ENCODE results near the gene FBXL17.

The FBXL17 gene

DNA sequence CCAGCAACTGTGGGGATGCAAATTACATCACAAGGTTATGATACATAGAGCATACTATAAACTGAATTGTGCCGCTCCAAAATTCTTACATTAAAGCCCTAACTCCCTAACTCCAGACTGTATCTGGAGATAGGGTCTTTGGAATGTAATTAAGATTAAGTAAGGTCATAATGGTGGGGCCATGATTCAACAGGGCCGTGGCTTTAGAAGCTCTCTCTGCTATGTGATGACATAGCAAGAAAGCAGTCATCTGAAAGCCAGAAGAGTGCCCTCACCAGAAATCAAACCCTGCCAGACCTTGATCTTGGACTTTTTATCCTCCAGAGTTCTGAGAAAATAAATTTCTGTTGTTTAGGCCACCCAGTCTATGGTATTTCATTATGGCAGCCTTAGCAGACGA lies 123.9 kb downstream of the FBXL17 start:
- no peak overlapping the region for H3K4me3 ChIP-seq (replicated peaks in 1 of 2; ENCODE audit: low read depth in 2 of 2, low read length in 2 of 2)
- peak in 1 of 2 donors; percentile 12 for DNase-seq (ENCODE audit: low read depth in 2 of 2)
- TF ChIP-seq, protein P1, sequence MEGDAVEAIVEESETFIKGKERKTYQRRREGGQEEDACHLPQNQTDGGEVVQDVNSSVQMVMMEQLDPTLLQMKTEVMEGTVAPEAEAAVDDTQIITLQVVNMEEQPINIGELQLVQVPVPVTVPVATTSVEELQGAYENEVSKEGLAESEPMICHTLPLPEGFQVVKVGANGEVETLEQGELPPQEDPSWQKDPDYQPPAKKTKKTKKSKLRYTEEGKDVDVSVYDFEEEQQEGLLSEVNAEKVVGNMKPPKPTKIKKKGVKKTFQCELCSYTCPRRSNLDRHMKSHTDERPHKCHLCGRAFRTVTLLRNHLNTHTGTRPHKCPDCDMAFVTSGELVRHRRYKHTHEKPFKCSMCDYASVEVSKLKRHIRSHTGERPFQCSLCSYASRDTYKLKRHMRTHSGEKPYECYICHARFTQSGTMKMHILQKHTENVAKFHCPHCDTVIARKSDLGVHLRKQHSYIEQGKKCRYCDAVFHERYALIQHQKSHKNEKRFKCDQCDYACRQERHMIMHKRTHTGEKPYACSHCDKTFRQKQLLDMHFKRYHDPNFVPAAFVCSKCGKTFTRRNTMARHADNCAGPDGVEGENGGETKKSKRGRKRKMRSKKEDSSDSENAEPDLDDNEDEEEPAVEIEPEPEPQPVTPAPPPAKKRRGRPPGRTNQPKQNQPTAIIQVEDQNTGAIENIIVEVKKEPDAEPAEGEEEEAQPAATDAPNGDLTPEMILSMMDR (IDR thresholded peaks at IDR 0.05; ENCODE audit: low read depth, low read length): no peak

DNA sequence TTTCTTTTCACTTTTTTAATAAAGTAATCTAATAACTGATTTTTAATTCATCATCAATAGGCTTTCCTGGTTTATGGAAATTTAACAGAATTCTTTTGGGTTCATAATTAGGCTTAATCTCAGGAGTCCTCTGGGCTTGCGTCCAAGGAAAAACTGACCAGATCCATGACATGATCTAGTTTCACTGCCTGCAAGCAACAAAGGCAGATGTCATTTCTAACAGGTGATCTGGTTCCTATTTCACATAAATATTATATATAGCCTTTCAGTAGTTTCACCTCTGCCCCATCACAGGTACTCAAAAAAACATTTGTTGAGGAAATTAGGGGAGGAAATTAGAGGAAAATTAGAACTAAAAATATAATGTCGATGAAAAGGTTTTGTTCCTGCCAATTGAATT lies 126.4 kb downstream of the FBXL17 start:
- no peak overlapping the region for H3K4me3 ChIP-seq (replicated peaks in 1 of 2; ENCODE audit: low read depth in 2 of 2, low read length in 2 of 2)
- no peak for DNase-seq (ENCODE audit: low read depth in 2 of 2)
- TF ChIP-seq, protein P1 (IDR thresholded peaks at IDR 0.05; ENCODE audit: low read depth, low read length): no peak

- peak; percentile 35 to 62 for DNase-seq (ENCODE audit: low read depth in 2 of 2)
- H3K4me3 ChIP-seq (replicated peaks in 1 of 2; ENCODE audit: low read depth in 2 of 2, low read length in 2 of 2): no peak overlapping the region
- TF ChIP-seq, protein P1 (IDR thresholded peaks at IDR 0.05; ENCODE audit: low read depth, low read length): no peak
Observed at GRCh38 chr5:108251350-108251749, 130.5 kb downstream of the FBXL17 start.

DNA sequence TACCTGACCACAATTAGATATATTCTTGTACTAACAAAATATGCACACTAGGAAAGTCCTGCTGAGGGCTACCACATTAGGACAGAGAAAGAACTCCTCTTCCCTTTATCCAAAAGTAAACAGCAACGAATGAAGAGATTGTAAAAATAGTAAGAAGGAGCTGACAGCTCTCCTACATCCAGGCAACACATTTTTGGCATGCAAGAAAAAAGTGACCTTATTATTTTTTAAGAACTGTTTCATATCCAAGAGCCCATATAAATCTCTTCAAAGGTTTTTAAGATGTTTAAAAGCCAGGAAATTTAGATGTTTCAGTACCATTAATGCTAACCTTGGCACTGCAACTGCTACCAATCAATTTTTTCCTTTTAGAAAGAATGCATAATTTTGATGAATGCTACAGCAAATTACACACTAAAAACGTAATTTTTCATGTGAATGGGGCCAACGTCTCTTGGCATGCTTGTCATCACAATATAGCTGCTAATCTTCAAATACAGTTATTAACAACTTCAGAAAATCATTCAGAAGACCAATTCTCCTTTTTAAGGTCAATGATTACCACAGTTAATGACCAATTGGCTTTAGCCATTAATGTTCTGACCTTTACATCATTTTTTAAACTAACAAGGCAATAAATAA lies 132.0 kb downstream of the FBXL17 start:
- TF ChIP-seq, protein P1 (IDR thresholded peaks at IDR 0.05; ENCODE audit: low read depth, low read length): no peak
- DNase-seq (ENCODE audit: low read depth in 2 of 2): no peak
- no peak overlapping the region for H3K4me3 ChIP-seq (replicated peaks in 1 of 2; ENCODE audit: low read depth in 2 of 2, low read length in 2 of 2)

DNA sequence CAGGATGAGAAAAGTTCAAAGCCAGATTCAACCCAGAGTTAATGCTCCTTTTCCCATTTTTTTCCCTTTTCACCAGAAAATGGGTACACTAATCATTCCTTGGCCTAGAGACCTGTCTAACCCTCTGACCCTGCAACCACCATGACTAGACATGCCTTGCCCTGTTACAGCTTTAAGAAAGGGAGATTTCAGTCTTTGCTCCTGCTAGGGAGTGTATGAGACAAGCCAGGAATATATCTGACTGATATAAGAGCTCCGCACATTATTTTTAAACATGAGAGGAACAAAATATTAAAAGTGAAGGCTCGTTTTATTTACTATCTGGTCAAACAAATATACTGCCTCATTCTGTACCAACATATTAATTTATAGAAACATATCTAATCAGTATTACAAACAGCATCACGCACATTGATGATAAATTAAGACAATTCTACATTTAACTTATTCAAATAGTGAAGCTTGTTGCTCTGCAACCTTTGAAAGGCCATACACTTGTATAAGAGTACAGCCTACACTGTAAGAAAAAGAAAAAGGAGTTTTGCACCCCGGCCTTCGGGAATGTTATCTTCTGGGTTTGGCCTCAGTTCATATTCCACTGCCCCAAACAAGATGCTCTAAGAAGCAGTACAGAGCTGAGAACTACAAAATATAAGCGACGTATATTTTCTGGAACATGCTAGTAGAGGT lies 132.7 kb downstream of the FBXL17 start:
- no peak for DNase-seq (ENCODE audit: low read depth in 2 of 2)
- no peak overlapping the region for H3K4me3 ChIP-seq (replicated peaks in 1 of 2; ENCODE audit: low read depth in 2 of 2, low read length in 2 of 2)
- TF ChIP-seq, protein P1 (IDR thresholded peaks at IDR 0.05; ENCODE audit: low read depth, low read length): no peak

- TF ChIP-seq, protein P1 (IDR thresholded peaks at IDR 0.05; ENCODE audit: low read depth, low read length): no peak
- DNase-seq (ENCODE audit: low read depth in 2 of 2): no peak
- no peak overlapping the region for H3K4me3 ChIP-seq (replicated peaks in 1 of 2; ENCODE audit: low read depth in 2 of 2, low read length in 2 of 2)
Observed at GRCh38 chr5:108238936-108239887, 142.7 kb downstream of the FBXL17 start.

Measured in cardiac fibroblast (primary cell).